ELF-1 (cell line): ENCODE data around the gene NOSIP.
"Not testable (repeated sequence)": the region's sequence is repeated elsewhere in the genome, so short reads cannot be mapped to it uniquely, and the experiment has no call there.

Source experiments
- DNase-seq: peaks from one replicate; pipeline ENCODE4 v3.0.0-alpha.2; 2016; ENCODE audit warnings: low read depth, low spot score

Gene NOSIP, protein sequence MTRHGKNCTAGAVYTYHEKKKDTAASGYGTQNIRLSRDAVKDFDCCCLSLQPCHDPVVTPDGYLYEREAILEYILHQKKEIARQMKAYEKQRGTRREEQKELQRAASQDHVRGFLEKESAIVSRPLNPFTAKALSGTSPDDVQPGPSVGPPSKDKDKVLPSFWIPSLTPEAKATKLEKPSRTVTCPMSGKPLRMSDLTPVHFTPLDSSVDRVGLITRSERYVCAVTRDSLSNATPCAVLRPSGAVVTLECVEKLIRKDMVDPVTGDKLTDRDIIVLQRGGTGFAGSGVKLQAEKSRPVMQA

DNA sequence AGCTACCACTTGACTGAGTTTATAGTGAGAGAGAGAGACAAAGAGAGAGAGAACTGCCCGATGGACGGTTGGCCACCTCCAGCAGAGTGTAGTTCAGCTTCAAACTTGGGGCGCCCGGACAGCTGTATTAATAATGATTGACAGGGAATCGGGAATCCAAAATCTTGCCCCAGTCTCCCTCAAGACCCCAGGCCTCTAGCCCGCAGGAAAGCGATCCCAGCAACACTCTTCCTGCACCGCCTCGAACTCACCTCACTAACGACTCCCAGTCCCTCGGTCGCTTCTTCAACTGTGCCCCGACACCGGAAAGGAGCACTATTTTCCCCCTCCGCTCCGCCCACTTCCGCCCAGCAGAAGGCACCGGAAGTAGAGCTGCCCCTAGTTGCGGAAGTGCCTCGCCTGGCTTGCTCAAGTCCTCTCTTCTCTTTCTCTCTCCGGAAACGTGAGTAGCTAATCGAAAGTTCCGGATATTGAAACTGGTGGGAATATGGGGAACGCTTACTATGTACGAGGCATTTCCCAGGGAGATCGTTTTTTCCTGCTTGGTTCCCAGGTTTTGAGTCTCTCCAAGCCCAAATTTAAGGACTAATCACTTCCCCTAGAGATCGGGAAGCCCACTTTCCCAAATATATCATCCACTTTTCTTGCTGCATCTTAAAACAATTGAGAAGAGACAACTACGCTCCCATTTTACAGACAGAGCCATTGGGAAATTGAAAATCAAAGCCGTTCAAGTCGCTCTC lies at the start of gene NOSIP:
Gene NOSIP (minus strand): TSS at position 293 of the 743 bp plus-strand sequence. CDS start 19,865 bp downstream, outside the sequence.
- peak; percentile 96 for DNase-seq

DNA sequence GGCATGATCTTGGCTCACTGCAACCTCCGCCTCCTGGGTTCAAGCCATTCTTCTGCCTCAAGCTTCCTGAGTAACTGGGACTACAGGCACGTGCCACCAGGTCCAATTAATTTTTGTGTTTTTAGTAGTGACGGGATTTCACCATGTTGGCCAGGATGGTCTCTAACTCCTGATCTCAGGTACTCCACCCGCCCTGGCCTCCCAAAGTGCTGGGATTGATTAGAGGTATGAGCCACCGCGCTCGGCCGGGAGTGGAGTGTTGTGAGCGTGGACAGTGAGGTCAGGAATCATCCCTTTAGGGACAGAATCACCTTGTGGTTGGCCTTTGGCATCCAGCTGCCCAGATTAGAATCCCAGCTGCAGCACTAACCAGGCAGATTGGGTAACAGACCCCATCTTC lies 49.3 kb upstream of the NOSIP start:
- no peak for DNase-seq

DNA sequence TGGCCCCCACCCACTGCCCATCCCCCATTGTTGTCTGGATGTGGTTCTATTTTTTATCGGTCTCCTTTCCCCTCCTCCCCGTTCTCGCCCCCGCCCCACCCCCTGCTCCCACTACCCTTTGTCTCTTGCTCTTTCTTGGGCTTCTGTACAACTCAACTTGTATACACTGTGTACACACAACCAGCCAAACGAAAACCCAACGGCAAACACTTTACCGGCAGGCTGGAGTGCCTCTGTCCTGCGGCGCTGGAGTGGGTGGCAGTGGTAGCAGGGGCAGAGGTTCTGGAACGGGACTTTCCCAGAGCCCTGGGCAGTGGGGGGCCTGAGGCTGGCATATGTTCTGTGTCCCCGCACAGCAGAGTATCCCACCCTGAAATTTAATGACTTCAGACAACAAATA lies 45.9 kb upstream of the NOSIP start:
- no peak for DNase-seq

DNA sequence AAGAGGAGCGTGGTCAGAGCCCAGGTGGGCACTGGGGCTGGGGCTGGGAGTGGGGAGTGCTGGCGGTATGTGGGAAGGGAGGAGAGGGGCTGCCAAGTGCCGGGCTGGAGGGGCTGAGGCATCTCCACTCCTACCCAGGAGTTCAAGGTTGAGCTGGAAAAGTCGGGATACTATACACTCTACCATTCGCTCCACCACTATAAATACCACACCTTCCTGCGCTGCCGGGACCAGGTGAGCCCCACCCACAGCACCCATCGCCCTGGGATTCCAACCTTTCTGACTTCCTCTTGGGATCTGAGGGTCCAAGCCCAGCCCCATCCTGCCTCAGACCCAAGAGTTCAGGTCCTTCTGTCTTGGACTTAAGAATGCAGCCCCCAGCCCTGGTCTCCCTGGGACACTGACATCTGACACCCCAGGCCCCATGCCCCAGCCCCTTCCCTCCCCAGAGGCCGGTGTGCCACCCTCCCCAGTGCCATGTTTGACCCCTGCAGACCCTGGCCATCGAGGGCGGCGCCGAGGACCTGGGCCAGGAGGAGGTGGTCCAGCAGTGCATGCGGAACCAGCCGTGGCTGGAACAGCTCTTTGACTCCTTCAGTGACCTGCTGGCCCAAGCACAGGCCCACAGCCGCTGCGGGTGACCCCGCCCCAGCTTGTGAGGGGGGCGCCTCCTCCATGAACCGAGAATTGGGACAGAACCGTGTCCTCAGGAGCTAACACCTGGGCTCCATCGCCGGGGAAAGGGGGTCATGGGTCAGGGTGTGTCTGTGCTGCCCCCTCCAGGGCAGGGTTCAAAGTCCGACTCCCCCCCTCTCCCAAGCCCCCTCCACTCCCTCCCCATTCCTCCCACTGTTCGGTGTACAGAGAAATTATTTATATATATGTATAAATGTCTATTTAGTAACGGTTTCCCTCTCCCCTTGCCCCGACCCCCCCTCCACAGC lies 44.9 kb upstream of the NOSIP start:
- DNase-seq = no peak

DNA sequence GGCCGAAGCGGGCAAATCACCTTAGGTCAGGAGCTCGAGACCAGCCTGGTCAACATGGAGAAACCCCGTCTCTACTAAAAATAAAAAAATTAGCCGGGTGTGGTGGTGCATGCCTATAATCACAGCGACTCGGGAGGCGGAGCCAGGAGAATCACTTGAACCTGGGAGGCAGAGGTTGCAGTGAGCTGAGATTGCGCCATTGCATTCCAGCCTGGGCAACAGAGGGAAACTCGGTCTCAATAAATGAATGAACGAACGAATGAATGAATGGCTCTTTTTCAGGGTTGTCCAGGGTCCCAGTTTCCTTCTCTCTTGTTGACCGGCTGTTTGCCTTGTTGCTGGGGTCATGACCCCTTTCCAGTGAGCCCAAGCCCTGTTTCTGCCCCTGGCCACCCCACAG lies 37.5 kb upstream of the NOSIP start:
- not testable (repeated sequence) for DNase-seq

DNA sequence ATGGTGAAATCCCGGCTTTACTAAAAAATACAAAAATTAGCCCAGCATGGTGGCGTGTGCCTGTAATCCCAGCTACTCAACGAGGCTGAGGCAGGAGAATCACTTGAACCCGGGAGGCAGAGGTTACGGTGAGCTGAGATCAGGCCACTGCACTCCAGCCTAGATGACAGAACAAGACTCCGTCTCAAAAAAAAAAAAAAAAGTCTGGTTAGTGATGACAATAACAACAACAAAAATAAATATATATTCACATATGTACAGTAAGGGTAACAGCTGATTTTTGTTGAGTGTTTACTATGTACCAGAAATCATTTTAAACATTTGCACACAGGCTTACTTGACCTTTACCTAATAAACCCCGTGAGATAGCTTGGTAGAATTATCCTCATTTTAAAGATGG lies 36.6 kb upstream of the NOSIP start:
- DNase-seq = no peak

DNA sequence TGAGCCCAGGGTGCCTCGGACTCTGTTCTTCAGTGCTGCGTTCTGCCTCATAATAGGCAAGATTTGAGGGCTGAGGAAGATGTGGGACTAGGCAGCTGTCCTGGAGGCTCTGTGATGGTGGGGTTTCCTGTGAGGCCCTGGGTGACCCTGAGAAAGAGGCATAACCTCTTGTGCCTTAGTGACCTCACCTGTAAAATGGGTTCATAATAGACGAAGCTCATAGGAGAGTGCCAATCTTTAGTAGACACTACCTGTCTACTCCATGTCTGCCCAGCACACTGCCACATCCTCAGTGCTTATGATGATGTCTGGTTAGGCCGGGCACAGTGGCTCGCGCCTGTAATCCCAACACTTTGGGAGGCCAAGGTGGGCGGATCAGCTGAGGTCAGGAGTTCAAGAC lies 36.2 kb upstream of the NOSIP start:
- no peak for DNase-seq

DNA sequence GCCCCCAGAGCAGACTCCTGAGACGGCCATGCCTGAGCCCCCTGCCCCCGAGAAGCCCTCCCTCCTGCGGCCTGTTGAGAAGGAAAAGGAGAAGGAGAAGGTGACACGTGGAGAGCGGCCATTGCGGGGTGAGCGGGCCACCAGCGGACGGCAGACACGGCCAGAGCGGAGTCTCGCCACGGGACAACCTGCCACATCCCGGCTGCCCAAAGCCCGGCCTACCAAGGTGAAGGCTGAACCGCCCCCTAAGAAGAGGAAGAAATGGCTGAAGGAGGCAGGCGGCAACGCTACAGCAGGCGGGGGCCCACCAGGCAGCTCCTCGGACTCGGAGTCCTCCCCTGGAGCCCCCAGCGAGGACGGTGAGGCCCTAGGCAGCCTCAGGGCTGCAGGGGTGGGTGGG lies 35.5 kb upstream of the NOSIP start:
- no peak for DNase-seq

DNA sequence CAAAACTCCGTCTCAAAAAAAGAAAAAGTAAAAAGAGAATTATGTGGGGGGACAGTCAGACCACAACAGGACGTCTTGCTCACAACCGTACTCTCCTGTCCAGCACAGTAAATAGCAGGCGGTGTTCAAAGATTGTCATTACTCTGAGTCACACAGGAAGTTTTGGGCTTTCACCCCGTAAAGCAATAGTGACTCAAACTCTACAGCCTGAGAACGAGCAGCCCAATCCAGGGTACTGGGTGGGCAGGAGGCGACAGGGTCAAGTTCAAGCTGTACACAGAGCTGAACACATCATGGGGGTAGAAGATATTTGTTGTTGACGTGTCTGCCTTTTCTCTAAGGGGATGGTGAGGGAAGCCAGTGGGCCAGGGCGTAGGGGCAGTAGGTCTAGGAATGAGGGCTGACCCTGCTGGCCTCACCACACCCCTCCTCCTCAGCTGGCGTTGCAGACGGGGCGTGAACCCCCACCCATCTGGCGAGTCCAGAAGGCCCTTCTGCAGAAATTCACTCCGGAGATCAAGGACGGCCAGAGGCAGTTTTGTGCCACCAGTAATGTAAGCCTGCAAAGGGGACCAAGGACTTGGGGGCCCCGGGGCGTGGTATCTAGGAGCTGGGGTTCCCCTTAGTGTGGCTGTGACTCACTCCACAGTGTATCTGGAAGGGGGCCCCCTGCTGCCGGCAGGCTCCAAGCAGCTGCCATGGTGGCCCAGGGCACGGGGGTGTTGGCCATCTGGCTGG lies 33.9 kb upstream of the NOSIP start:
- DNase-seq = no peak

DNA sequence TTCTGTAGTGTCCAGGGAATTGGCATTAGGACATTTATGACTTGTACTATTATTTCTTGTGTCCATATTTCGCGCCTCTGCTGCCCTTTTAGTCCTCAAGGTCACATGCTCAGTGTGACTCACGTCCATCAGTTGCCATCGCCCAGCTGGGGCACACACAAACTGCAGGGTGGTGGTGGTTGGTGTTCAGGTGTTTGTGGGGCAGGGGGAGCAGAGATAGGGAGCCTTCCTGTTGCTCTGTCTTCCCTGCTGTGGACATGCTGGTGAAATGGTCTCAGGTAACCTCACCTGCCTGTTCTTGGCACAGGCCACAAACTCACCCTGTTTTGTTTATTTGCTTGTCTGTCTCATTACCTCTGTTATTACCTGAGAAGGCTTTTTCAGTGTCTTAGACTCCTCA lies 33.0 kb upstream of the NOSIP start:
- DNase-seq = no peak

DNA sequence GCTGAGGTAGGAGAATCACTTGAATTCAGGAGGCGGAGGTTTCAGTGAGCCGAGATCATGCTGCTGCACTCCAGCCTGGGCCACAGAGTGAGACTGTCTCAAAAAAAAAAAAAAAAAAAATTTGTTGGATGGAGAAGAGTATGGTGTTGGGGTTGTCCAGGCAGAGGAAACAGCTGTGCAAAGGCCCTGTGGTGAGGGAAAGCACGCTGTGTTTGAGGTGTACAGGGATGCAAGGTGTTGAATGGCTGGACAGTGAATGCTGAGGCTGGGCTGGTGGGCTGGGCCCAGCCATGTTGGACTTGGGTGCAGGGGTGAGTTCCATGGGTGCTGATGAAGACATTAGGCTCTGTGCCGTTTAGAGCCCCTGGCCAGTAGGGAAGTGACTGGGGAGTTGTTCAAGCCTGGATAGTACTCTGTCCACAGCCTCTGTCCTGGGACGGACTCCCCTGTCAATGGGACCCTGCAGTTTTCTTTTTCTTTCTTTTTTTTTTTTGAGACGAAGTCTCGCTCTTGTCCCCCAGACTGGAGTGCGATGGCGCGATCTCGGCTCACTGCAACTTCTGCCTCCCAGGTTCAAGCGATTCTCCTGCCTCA lies 29.2 kb upstream of the NOSIP start:
- no peak for DNase-seq

DNA sequence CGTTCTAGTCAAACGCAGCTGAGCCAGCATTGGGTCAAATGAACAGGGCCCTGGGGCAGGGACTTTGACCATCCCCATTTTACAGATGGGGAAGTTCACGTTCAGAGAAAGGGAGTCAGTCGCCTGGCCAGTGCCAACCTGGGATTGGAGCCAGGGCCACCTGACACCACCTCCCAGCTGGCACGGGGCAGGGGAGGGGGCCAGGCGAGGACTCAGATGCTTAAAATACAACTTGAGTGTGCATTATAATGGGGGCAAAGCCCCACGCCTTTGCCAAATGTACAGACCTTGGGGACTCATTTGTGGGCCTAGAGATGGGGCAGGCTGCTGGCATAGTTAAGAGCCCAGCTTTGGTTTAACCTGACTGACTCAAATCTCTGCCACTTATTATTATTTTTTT lies 25.2 kb upstream of the NOSIP start:
- DNase-seq = no peak

DNA sequence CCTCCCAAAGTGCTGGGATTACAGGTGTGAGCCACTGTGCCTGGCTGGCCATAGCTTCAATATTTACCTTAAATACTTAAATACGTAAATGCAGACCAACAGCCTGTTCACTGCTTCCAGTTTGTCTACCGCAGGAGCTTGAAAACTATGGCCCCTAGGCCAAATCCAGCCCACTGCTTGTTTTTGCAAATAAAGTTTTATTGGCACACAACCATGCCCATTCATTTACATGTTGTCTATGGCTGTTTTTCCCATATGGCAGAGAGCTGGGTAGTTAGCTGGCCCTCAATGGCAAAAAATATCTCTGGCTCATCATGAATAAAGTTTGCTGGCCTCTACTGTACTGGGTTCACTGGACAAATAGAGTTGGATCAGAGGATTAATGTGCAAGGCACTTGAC lies 22.4 kb upstream of the NOSIP start:
- DNase-seq = no peak

DNA sequence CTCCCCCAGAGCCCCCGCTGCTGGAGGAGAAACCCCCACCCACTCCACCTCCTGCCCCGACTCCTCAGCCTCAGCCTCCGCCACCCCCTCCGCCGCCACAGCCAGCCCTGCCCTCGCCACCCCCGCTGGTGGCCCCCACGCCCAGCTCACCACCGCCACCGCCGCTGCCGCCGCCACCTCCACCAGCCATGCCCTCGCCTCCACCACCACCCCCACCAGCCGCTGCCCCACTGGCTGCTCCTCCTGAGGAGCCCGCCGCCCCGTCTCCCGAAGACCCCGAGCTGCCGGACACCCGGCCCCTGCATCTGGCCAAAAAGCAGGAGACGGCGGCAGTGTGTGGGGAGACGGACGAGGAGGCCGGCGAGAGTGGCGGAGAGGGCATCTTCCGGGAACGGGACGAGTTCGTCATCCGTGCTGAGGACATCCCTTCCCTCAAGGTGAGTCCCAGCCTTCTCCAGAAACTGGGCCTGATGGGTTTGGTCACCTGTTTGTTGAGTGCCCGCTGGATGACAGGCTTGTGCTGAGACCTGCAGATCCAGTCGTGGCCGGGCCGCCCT lies 21.2 kb upstream of the NOSIP start:
- DNase-seq = no peak

DNA sequence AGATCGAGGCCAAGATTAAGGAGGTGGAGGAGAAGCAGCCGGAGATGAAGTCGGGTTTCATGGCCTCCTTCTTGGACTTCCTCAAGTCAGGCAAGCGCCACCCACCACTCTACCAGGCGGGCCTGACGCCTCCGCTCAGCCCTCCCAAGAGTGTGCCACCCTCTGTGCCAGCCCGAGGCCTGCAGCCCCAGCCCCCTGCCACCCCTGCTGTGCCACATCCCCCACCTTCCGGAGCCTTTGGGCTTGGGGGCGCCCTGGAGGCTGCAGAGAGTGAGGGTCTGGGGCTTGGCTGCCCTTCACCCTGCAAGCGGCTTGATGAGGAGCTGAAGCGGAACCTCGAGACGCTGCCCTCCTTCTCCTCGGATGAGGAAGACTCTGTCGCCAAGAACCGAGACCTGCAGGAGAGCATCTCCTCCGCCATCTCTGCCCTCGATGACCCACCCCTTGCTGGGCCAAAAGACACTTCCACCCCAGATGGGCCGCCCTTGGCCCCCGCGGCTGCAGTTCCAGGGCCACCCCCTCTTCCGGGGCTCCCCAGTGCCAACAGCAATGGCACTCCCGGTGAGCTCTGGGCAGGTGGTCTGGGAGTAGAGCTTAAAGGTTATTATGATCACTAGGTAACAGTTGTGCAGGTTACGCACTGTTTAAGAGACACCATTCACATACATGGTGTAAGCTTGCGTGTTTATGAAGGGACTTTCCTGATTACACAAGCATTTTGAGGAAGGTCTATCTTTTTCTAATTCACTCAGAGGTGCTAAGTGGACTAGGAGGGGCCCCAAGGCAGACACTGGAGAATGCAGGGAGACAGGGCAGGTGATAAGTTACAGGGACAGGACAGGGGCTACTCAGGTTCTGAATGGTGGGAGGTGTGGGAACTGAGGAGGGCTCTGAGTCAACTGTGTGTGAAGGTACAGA lies 19.3 kb upstream of the NOSIP start:
- no peak for DNase-seq

DNA sequence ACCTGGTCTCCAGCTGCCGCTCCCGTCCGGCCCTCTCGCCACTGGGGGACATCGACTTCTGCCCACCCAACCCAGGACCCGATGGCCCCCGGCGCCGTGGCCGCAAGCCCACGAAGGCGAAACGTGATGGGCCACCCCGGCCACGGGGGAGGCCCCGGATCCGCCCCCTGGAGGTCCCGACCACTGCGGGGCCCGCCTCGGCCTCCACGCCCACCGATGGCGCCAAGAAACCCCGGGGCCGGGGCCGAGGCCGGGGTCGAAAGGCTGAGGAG lies 17.3 kb upstream of the NOSIP start:
- DNase-seq = no peak

DNA sequence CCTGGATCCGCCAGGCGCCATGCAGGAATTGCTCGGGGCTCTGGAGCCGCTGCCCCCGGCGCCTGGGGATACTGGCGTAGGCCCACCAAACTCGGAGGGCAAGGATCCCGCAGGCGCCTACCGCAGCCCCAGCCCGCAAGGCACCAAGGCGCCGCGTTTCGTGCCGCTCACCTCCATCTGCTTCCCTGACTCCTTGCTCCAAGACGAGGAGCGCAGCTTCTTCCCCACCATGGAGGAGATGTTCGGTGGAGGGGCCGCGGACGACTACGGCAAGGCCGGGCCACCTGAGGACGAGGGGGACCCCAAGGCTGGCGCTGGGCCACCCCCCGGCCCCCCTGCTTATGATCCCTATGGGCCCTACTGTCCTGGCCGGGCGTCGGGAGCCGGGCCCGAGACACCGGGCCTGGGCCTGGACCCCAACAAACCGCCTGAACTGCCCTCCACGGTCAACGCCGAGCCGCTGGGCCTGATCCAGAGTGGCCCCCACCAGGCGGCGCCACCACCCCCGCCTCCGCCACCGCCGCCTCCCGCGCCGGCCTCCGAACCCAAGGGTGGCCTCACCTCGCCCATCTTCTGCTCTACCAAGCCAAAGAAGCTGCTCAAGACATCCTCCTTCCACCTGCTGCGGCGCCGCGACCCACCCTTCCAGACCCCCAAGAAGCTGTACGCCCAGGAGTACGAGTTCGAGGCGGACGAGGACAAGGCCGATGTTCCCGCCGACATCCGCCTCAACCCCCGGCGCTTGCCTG lies 16.8 kb upstream of the NOSIP start:
- no peak for DNase-seq

DNA sequence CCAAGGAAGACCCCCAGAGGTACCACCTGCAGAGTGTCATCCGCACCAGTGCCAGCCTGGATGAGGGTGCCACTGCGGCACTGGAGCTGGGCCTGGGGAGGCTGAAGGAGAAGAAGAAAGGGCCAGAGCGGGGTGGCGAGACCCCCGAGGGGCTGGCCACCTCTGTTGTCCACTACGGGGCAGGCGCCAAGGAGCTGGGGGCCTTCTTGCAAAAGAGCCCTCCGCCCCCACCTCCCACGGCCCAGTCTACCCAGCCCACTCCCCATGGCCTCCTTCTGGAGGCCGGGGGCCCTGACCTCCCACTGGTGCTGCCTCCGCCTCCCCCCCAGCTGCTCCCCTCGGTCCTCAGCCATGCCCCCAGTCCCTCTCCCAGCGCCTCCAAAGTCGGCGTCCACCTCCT lies 16.1 kb upstream of the NOSIP start:
- DNase-seq = no peak

DNA sequence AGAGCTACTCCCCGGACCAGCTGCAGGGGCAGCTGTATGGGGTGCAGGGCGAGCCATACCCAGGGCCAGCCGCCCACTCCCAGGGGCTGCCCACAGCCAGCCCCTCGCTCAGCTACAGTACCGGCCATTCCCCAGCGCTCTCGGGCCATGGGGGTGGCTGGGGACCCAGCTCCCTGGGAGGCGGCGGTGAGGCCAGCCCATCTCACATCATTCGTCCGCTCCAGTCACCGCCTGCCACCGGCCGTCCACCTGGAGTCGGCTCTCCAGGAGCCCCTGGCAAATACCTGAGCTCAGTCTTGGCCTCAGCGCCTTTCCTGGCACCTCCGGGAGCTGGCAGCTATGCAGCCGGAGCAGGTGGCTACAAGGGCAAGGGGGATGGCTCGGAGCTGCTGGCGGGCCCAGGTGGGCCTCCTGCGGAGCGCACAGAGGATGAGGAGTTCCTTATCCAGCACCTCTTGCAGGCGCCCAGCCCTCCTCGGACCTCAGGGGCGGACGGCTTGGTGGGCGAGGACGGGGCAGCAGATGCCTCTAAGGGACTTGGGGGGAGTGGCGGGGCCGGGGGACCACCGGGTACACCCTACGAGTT lies 15.6 kb upstream of the NOSIP start:
- DNase-seq = no peak
